HG03378 (cell line): ENCODE data around the gene KCNJ9.
"Not testable (repeated sequence)": the region's sequence is repeated elsewhere in the genome, so short reads cannot be mapped to it uniquely, and the experiment has no call there.

Experiments
- ATAC-seq: cut with Tn5 transposase; IDR thresholded peaks from one replicate; pipeline ENCODE4 v1.9.1; 2021; ENCODE audit warnings: mild to moderate bottlenecking, moderate library complexity; ENCODE audit not compliant: unreplicated experiment

KCNJ9 gene

GRCh38 chr1:160081261-160081936 lies at the start of gene KCNJ9:
Gene KCNJ9, plus strand, starts transcription at chr1:160081538. Its CDS starts 2,493 bp downstream, at chr1:160084031.
- no peak for ATAC-seq

DNA sequence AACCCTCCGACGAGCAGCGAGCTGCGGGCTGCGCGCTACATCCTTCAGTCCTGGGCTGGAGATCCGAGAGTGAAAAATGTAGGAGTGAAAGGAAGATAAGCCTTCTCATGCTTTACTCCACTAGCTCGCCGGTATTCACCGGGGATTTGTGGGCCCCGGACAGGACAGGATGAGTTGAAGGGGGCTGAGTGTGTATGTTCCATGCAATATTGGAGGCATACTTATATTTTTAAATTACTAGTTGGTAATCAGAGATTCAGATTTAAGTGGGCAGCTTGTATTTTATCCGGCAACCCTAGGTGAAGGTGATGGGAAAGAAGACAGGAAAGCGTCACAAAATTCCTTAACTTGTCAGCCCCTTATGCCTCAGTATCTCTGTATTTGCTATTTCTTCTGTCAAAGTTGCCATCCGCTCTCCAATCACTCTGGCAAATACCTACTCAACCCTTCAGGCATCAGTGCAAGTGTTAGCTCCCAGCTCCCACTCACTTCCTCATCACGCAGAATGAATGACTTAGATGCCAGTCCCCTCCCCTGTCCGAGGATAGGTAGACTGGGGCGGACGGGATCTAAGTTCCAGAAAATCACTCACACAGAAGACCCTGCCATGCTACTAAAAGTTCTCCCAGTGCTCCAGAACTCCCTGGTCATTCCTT lies 49.0 kb upstream of the KCNJ9 start:
- peak; percentile 14 for ATAC-seq

GRCh38 chr1:160040476-160040875 lies 40.9 kb upstream of the KCNJ9 start:
- ATAC-seq = no peak

DNA sequence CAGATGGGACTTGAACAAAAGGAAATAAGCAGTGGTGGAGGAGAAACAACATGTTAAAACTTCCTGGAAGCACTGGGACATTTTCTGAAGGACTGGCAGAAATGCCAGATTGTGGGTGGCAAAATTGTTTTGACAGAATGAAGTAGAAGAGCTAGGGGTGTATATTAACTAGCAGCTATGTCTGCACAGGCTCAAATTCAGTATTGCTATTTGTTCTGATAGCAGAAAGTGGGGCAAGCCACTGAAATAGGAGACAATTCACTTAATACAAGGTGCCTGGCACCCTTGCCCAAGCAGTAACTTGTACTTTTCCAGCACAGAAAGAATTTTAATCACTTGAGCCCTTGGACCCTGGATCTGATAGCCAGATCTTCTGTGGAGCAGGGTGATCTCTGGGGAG lies 37.8 kb upstream of the KCNJ9 start:
- ATAC-seq = no peak

DNA sequence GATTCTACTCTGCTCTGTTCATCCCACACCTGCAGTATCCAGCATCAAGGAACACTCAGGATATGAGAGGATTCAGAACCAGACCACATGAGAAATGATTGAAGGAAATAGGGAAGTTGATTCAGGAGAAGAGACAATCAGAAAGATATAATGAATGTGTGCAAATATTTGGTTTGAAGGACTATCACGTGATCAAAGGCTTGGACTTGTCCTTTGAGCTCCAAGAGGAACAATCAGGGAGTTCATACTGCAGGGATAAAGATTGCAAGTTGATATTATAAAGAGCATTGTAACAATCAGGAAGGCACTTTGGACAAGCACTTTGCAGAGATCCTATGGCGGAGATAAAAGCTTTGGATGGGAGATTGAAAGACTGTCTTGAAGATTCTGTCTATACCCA lies 35.7 kb upstream of the KCNJ9 start:
- no peak for ATAC-seq

- no peak for ATAC-seq
Measured at GRCh38 chr1:160046494-160047110, 34.7 kb upstream of the KCNJ9 start.

- ATAC-seq = no peak
Measured at GRCh38 chr1:160047111-160047991, 34.0 kb upstream of the KCNJ9 start.

DNA sequence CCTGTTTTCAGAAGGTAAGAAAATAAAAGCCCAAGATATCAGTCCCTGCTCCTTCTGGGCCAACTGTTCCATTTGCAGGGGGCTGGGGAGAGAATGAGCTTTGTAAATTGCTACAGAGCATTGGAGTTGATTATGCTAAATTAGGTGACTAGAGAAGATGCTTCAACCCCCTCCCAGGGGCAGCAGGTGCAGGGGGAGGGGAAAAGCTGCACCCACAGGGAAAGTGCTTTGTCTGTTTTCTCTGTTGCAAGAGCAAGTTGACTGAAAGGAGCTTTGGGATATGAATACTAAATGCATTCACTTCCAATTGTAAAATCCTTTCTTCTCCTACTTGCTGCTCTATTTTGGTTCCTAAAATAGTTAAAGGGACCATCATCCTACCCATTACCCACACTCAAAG lies 33.0 kb upstream of the KCNJ9 start:
- ATAC-seq = no peak

GRCh38 chr1:160049101-160049500 lies 32.2 kb upstream of the KCNJ9 start:
- no peak for ATAC-seq

DNA sequence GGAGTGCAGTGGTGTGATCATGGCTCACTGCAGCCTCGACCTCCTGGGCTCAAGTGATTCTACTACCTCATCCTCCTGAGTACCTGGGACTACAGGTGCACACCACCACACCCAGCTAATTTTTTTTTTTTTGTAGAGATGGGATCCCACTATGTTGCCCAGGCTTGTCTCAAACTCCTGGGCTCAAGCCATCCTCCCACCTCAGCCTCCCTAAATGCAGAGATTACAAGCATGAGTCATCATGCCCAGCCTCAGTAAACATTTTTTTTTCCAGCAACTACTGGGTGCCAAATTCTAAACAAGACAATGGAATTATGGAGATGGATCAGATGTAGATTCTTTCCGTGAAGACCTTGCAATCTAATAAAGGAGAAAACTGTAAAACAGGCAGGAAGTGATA lies 31.2 kb upstream of the KCNJ9 start:
- not testable (repeated sequence) for ATAC-seq

GRCh38 chr1:160050619-160051018 lies 30.7 kb upstream of the KCNJ9 start:
- ATAC-seq = no peak

DNA sequence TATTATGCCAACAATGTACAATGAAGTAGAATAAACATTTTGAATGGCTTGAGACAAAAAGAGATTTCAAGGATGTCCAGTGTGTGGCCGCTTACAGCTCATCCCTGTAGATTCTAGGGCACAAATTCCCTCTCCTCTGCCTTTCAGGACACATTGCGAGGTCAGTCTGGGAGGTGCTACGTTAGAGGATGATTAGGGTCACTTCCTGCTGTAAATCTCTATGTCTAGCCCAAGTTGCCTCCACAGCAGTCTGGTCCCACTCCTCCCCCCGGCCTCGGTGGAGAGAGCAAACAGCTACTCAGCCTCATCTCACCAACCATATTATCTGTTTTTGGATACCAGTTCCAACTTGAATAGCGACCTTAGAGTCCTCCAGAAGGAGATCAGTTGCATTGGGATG lies 28.4 kb upstream of the KCNJ9 start:
- ATAC-seq = no peak

DNA sequence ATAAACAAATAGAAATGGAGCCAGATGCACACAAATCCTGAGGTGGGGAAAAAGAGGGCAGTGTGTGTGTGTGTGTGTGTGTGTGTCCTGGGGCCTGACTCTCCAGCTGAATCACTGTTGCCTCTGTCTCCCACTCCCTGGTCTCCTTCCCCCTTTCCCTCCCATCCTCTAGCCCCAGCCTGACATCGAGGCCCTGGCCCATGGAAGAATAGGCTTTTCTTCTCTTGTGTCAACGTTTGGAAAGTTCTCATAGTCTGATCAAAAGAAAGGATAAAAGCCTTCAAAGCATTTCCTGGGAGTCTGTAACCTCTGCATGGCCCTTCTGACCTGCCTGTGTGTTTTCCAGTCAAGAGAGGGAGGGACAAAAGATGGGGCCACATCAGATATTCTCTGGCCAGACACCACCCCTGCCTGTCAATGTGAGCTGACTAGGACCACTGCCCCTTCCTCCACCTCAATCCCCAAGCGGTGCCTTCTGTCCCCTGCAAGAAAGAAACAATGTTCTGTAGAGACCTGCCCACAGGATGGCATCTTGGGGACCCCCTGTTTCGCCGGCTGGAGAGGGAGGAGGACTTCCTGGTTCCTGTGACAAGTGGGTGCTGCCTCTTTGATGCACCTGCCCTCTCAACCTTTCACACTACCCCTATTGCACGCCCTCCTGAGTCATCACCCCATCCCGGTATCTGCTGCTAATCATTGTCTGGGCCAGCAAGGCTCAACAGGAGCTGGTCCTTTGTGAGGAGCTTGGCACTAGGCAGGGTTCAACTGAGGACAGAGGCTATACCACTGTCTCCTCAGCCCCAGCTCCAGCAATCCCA lies 27.6 kb upstream of the KCNJ9 start:
- ATAC-seq = no peak

DNA sequence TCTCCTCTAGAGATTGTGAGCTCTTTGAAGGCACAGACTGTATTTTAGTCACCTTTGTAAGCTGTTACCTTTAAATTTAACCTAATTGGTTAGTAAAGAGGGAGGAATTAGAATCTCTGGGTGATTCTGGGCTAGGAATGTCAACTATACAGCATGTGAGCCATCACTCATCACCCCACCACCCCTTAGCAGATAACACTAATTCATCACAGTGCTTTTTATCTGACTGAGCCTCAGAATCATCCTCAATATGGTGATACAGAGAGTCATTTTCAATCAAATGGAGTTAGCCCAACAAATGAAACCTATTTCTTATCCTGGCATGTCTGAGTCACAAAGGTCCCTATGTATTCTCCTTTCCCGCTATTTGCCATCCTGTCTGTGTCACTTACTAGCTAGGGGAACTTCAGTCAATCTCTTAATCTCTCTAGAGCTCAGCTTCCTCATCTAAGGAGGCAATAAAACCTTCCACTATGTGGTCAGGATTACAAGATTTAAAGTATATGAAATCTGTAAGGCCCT lies 24.6 kb upstream of the KCNJ9 start:
- ATAC-seq = no peak

DNA sequence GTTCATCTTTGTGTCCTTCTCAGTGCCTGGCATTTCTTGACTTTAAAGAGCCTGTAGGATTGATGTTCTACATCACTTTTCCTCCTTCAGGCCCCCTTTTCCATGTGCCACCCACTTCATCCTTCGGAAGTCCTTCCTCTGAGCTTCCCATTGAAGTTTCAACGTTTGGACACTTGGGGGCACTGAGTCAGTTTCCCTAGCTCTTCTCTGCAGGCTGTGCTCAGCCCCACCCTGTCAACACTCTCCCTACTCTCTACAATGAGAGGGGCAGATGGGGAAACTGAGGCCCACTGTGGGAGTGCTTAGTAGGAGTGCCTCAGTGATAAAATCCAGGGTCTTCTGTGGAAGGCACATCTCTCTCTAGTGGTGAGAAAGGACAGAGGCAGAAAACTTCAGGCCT lies 23.3 kb upstream of the KCNJ9 start:
- no peak for ATAC-seq

DNA sequence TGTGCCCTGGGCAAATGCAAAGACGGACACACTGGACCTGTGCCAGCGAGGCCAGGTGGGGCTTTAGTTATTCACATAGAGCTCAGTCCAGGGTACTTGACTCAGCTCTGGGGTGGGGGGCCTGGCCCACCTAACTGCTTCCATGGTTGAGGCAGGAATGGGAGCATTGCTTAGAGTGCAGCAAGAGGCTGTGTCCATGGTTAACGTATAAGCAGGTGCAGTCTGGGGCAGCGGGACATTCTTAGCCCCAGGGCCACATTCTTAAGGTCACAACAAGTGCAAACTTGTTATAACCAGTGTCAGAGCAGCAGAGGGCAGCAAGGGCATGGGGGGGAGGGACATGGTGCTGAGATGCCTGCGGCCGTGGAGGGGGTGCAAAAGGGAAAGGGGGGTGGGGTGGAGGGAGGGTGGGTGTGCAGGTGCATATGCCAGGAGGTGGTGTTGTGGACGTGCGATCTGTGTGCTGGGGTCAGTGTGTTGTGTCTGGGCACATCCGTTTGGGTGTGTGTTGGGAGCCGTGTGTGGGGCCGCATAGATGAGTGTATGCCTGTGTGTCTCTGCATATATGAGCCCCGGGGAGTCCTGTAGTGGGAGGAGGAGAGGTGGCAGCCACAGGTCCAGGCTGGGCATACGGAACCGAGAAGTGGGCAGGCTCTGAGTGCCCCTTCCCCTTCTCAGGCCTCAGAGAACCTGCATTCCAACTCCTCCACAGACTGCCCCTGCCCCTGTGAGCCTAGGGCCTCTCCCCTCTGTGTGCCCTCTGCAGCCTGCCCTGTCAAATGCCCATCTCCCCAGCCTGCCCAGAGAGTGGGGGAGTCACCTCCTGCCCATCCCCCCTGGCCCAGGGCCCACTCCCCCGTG lies 19.7 kb upstream of the KCNJ9 start:
- no peak for ATAC-seq

GRCh38 chr1:160062230-160062532 lies 19.2 kb upstream of the KCNJ9 start:
- no peak for ATAC-seq

DNA sequence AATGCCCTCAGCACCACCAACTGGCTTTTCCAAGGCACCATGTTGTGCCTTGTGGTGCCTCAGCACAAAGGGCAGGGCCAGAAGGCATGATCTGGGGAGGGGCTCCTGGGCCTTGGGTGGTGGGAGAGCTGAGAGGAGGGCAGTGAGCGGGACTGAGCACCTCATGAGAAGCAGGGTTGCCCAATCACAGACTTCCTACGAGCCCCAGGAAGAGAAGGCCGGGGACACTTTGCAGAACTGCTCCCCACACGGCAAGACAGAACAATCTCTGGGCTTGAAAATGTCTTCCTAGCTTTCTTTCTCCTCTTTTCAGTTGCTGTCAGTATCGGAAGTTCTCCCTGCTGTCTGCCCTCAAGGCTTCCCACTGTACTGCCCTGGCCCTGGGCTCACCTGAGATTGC lies 18.2 kb upstream of the KCNJ9 start:
- ATAC-seq = no peak

DNA sequence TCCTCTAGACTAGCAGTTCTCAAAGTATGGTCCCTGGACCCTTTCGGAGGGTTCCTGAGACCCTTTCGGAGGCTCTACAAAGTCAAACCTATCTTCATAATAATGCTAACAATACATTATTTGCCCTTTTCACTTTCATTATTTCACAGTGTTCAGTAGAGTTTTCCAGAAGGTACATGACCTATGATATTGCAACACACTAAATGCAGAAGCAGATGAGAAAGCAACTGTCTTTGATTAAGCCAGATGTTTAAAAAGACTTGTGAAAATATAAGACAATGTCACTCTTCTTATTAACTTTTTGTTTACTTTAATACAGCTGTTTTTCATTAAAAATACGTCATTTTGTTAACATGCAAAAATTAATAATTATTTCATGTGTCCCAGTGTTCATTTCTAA lies 17.2 kb upstream of the KCNJ9 start:
- no peak for ATAC-seq

DNA sequence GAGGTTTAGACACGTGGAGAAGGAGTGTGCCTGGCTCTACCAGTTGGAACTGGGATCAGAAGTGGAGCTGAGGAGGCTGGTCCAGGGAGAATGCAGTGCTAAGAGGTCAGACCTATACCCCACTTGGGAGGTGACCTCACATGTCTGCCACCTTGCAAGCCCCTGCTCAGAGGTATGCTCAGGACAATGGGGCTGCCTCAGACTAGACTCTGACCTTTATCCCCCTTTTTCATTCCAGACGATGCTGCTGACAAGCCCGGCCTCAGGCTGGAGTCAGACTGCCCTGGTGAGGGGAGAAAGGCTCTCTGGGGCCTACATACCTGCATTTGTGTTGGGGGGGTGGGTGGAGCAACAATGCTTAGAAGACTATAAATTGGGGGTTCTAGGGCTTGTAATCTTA lies 16.6 kb upstream of the KCNJ9 start:
- ATAC-seq = no peak
